ENCODE results near the gene C19orf85. TPM values are rescaled to one million over a fixed set of nuclear protein-coding genes. Genes with fewer than 3 reads are reported as not detected.
A peak's percentile ranks its signal among the peaks of the same experiment; 100 is the strongest.

Gene C19orf85
- polyA plus RNA-seq, 1 of the 3 experiments (the other 2 are of a cell fraction) = not detected

DNA sequence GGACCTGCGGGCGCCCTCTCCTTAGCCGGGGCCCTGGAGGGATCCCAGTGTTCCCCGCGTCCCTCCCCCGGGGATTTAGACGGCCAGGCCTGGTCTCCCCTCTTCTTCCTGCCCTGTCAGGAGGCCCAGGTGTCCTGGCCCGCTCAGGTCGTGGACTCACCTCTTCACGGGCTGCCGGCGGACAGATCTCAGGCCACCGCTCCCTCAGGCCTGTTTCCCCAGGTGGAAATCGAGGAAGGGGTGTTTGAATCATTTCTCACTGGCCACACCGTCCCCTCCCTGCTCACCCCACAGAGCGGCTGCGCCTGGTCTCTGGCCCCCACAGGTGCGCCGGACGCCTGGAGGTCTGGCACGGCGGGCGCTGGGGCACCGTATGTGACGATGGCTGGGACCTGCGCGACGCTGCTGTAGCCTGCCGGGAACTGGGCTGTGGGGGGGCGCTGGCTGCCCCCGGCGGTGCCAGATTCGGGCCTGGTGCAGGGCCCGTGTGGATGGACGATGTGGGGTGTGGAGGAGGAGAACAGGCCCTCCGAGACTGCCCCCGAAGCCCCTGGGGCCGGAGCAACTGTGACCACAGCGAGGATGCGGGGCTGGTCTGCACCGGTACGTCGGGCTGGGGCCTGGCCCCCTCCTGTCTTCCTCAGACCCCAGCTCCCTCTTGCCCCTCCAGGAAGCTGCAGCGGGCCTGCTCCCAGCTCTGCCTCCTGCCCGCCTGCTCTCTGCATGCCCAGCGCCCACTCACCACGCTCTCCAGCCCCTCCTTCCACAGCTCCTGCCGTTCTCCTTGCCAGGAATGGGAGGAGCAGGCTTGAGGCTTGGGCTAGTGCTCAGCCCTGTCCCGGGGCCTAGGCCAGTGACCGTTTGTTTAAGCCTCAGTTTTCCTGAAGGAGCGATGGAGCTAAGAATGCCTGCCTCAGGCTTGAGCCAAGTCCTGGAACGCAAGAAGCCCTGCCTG lies 26.2 kb upstream of the C19orf85 start:
- no peaks in the 10 kb centered on the region for H3K9me2 ChIP-seq
- H3K4me2 ChIP-seq = no peak overlapping the region
- POLR2A ChIA-PET = interaction anchor here (1.6 to 1.8 kb wide), 2 partner anchors 13 to 14 kb away, joined by 3 to 6 read pairs; partner anchors contain the start of gene ZNF628
- CTCF ChIA-PET = interaction anchor here (1.5 to 15.1 kb wide), 4 partner anchors 10 to 23 kb away, joined by 5 to 162 read pairs (median 23); no protein-coding TSS in a partner anchor
- no peaks in the 10 kb centered on the region for H3K9me3 ChIP-seq
- no peaks in the 10 kb centered on the region for H3K27me3 ChIP-seq (ENCODE audit: insufficient read depth)
- no peaks in the 10 kb centered on the region for H4K20me1 ChIP-seq (ENCODE audit: insufficient read depth)
- H3K36me3 ChIP-seq (replicated peaks in 1 of 2; ENCODE audit: control insufficient read depth in 1 of 2, insufficient read depth in 2 of 2, low read length in 1 of 2) = no peaks in the 10 kb centered on the region
- peaks cover 28% of the 10 kb centered on the region for H3F3A ChIP-seq (replicated peaks; ENCODE audit: insufficient read depth)
- no peak for DNase-seq
- TF ChIP-seq, protein P1, sequence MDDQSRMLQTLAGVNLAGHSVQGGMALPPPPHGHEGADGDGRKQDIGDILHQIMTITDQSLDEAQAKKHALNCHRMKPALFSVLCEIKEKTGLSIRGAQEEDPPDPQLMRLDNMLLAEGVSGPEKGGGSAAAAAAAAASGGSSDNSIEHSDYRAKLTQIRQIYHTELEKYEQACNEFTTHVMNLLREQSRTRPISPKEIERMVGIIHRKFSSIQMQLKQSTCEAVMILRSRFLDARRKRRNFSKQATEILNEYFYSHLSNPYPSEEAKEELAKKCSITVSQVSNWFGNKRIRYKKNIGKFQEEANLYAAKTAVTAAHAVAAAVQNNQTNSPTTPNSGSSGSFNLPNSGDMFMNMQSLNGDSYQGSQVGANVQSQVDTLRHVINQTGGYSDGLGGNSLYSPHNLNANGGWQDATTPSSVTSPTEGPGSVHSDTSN (IDR thresholded peaks at IDR 0.05) = no peak
- TF ChIP-seq TCF12 (IDR thresholded peaks at IDR 0.05) = no peak
- no peak for TF ChIP-seq EZH2phosphoT487 (IDR thresholded peaks at IDR 0.05; ENCODE audit: borderline replicate concordance, low read depth)
- no peak for TF ChIP-seq EP300 (IDR thresholded peaks at IDR 0.05; ENCODE audit: borderline replicate concordance in 1 of 2, low read depth in 1 of 2, low read length in 1 of 2)
- no peak overlapping the region for H2AFZ ChIP-seq (ENCODE audit: low read depth)
- no peak overlapping the region for H3K4me3 ChIP-seq (ENCODE audit: low read depth in 2 of 2, low read length in 1 of 2)
- H3K9ac ChIP-seq = no peak overlapping the region
- H3K4me1 ChIP-seq (ENCODE audit: control insufficient read depth in 1 of 2, insufficient read depth in 2 of 2, low read depth in 1 of 2, low read length in 1 of 2) = peaks cover 21 to 61% of the 10 kb centered on the region in 2 experiments; a peak in 3 of 4 replicates
- WGBS (ENCODE audit: low lambda C conversion rate) = 79% methylated on average over 32 of the region's 52 CpGs
- H3K27ac ChIP-seq (ENCODE audit: low read depth in 2 of 2, low read length in 1 of 2) = no peak overlapping the region; a peak in 1 of 4 replicates
- peaks cover under 1% of the 10 kb centered on the region; the same call in 1 of the 2 replicates for H3K79me2 ChIP-seq (ENCODE audit: insufficient read depth)

DNA sequence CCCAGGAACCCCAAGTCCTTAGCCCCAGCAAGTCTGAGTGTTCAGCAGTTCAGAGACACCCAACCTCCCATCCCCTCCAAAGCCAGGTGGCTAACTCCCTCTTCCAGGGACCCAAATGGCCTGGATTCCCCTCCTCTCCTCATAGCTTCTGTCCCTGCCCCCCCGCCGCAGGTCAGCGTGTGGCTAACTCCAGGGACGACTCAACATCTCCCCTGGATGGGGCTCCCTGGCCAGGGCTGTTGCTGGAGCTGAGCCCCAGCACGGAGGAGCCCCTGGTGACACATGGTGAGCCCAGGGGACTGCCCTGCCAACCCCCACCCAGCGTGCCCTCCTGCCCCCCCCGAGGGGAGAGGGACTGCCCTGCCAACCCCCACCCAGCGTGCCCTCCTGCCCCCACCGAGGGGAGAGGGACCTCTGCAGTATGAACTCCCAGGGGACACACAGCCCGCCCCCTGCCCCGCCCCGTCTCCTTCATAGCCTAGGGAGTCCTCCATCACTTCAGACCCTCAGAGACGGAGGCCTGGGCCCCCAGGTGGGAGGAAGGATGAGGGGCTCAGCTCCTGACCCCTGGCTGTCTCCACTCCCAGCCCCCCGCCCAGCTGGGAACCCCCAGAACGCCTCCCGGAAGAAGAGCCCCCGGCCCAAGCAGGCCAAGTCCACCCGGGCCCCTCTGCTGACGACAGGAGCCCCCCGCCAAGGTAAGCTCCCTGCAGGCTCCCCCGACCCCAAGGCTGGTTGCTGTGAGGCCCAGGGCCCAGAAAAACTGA lies 25.3 kb upstream of the C19orf85 start:
- Histone ChIP-seq H3K27me3 (ENCODE audit: insufficient read depth) (no peaks in the 10 kb centered on the region), H3K4me2 (peak overlapping the region; percentile 52; the same call in 1 of the 2 replicates), H3K4me1 (ENCODE audit: control insufficient read depth in 1 of 2, insufficient read depth in 2 of 2, low read depth in 1 of 2, low read length in 1 of 2) (peaks cover 24 to 65% of the 10 kb centered on the region in 2 experiments; a peak in 3 of 4 replicates), H3K79me2 (ENCODE audit: insufficient read depth) (peaks cover 7% of the 10 kb centered on the region; the same call in 1 of the 2 replicates), H3K36me3 (replicated peaks in 1 of 2; ENCODE audit: control insufficient read depth in 1 of 2, insufficient read depth in 2 of 2, low read length in 1 of 2) (no peaks in the 10 kb centered on the region), H3K9me3 (no peaks in the 10 kb centered on the region), H2AFZ (ENCODE audit: low read depth) (no peak overlapping the region), H3K9ac (no peak overlapping the region), H3K9me2 (no peaks in the 10 kb centered on the region), H4K20me1 (ENCODE audit: insufficient read depth) (no peaks in the 10 kb centered on the region), H3F3A (replicated peaks; ENCODE audit: insufficient read depth) (peaks cover 35% of the 10 kb centered on the region), H3K4me3 (ENCODE audit: low read depth in 2 of 2, low read length in 1 of 2) (no peak overlapping the region), H3K27ac (ENCODE audit: low read depth in 2 of 2, low read length in 1 of 2) (no peak overlapping the region)
- 72% methylated on average over 9 of the region's 21 CpGs for WGBS (ENCODE audit: low lambda C conversion rate)
- POLR2A ChIA-PET = interaction anchor here (1.8 kb wide), 1 partner anchor 13 kb away, joined by 6 read pairs; the partner anchor contains the start of gene ZNF628
- CTCF ChIA-PET = interaction anchor here (1.0 to 15.1 kb wide), 5 partner anchors 11 to 141 kb away, joined by 4 to 162 read pairs (median 5); no protein-coding TSS in a partner anchor
- DNase-seq = no peak
- TF ChIP-seq GATA2 (CRISPR knock-in tag; IDR thresholded peaks at IDR 0.05) (no peak), CHD2 (IDR thresholded peaks at IDR 0.05; ENCODE audit: low read length, partially characterized antibody) (no peak), NRF1 (IDR thresholded peaks at IDR 0.05; ENCODE audit: low read depth, low read length) (no peak), FOXJ3 (CRISPR knock-in tag; IDR thresholded peaks at IDR 0.05) (no peak), SIN3A (IDR thresholded peaks at IDR 0.05; ENCODE audit: borderline replicate concordance, low read depth, low read length) (no peak), MEF2A (IDR thresholded peaks at IDR 0.05; ENCODE audit: borderline replicate concordance, low read depth) (no peak)
- TF ChIP-seq, protein P2, sequence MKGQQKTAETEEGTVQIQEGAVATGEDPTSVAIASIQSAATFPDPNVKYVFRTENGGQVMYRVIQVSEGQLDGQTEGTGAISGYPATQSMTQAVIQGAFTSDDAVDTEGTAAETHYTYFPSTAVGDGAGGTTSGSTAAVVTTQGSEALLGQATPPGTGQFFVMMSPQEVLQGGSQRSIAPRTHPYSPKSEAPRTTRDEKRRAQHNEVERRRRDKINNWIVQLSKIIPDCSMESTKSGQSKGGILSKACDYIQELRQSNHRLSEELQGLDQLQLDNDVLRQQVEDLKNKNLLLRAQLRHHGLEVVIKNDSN (IDR thresholded peaks at IDR 0.05; ENCODE audit: borderline replicate concordance, low read depth) = no peak
- TF ChIP-seq, protein P3, sequence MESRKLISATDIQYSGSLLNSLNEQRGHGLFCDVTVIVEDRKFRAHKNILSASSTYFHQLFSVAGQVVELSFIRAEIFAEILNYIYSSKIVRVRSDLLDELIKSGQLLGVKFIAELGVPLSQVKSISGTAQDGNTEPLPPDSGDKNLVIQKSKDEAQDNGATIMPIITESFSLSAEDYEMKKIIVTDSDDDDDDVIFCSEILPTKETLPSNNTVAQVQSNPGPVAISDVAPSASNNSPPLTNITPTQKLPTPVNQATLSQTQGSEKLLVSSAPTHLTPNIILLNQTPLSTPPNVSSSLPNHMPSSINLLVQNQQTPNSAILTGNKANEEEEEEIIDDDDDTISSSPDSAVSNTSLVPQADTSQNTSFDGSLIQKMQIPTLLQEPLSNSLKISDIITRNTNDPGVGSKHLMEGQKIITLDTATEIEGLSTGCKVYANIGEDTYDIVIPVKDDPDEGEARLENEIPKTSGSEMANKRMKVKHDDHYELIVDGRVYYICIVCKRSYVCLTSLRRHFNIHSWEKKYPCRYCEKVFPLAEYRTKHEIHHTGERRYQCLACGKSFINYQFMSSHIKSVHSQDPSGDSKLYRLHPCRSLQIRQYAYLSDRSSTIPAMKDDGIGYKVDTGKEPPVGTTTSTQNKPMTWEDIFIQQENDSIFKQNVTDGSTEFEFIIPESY (IDR thresholded peaks at IDR 0.05; ENCODE audit: borderline replicate concordance, low read depth) = no peak
- TF ChIP-seq, protein P4, sequence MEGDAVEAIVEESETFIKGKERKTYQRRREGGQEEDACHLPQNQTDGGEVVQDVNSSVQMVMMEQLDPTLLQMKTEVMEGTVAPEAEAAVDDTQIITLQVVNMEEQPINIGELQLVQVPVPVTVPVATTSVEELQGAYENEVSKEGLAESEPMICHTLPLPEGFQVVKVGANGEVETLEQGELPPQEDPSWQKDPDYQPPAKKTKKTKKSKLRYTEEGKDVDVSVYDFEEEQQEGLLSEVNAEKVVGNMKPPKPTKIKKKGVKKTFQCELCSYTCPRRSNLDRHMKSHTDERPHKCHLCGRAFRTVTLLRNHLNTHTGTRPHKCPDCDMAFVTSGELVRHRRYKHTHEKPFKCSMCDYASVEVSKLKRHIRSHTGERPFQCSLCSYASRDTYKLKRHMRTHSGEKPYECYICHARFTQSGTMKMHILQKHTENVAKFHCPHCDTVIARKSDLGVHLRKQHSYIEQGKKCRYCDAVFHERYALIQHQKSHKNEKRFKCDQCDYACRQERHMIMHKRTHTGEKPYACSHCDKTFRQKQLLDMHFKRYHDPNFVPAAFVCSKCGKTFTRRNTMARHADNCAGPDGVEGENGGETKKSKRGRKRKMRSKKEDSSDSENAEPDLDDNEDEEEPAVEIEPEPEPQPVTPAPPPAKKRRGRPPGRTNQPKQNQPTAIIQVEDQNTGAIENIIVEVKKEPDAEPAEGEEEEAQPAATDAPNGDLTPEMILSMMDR (IDR thresholded peaks at IDR 0.05) = no peak

All from SK-N-SH (cell line).